Vagina (tissue), 2 donors: ENCODE results near the gene FAM20B.

Experiments used
- POLR2A ChIP-seq, 2 donors: fragments of 450-650 bp; IDR thresholded peaks; one replicate each; pipeline ENCODE4 v1.6.1; 2017; ENCODE audit warnings: antibody characterized with exemption in 2 of 2, mild to moderate bottlenecking in 2 of 2, moderate library complexity in 2 of 2
- TF ChIP-seq, protein P1 (sequence below), 3 experiments: fragments of 450-650 bp in 2 of 3; fragments of 200-600 bp in 1 of 3; sonication (generic) in 1 of 3; IDR thresholded peaks; one replicate each; pipeline ENCODE4 v1.5.1; 2017 to 2019; ENCODE audit warnings: antibody characterized with exemption in 3 of 3, mild to moderate bottlenecking in 2 of 3, moderate library complexity in 2 of 3

DNA sequence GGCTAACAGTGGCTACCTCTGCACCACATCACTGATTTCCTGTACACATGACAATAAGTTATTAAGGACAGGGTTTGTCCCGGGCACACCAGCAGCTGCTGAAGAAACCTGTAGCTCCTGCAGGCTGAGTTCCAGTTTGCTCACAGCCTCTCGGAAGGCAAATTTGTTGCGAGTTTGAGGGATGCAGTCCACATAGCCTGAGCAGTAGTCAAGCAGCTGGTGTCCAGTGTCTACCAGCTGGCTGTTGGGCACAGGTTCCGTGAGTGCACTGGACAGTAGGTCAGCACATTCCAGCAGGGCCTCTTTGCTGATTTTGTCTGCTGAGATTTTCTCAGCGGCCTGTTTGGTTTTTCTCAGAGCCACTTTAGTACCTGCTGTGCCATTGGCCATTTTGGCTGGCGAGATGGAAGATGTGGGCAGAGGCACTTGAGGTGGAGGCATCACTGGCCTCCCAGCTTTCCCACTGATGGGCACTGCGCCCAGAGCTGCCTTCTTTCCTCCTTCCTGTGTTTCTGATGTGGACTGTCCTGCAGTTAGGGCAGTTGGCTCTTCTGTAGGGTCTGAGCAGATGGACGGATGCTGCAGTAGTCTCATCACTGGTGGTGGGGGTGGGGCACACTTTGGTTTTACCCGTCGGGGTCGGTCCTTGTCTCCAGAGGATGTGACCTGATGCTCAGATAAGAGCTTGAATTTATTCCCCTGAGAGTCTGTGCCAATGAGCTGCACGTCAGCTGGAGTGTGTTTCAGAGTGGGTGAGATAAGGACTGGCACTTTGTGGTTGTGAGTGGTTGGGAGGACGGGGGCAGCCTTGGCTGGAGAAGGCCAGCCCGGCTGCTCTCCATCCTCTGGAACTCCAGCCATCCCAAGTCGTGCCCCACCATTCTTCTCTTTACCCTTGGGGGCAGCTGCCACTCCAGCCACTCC lies 82.3 kb downstream of the FAM20B start:
- no peak for TF ChIP-seq POLR2A (IDR thresholded peaks at IDR 0.05)
- TF ChIP-seq, protein P1, sequence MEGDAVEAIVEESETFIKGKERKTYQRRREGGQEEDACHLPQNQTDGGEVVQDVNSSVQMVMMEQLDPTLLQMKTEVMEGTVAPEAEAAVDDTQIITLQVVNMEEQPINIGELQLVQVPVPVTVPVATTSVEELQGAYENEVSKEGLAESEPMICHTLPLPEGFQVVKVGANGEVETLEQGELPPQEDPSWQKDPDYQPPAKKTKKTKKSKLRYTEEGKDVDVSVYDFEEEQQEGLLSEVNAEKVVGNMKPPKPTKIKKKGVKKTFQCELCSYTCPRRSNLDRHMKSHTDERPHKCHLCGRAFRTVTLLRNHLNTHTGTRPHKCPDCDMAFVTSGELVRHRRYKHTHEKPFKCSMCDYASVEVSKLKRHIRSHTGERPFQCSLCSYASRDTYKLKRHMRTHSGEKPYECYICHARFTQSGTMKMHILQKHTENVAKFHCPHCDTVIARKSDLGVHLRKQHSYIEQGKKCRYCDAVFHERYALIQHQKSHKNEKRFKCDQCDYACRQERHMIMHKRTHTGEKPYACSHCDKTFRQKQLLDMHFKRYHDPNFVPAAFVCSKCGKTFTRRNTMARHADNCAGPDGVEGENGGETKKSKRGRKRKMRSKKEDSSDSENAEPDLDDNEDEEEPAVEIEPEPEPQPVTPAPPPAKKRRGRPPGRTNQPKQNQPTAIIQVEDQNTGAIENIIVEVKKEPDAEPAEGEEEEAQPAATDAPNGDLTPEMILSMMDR (IDR thresholded peaks at IDR 0.05) = no peak
